Measurements from ENCODE around the gene GREB1L. TPM values are rescaled to one million over a fixed set of nuclear protein-coding genes. Genes with fewer than 3 reads are reported as not detected.

The GREB1L gene
- polyA plus RNA-seq, 10 donors, result 3.8 to 17.5 (median 7.2) TPM

DNA sequence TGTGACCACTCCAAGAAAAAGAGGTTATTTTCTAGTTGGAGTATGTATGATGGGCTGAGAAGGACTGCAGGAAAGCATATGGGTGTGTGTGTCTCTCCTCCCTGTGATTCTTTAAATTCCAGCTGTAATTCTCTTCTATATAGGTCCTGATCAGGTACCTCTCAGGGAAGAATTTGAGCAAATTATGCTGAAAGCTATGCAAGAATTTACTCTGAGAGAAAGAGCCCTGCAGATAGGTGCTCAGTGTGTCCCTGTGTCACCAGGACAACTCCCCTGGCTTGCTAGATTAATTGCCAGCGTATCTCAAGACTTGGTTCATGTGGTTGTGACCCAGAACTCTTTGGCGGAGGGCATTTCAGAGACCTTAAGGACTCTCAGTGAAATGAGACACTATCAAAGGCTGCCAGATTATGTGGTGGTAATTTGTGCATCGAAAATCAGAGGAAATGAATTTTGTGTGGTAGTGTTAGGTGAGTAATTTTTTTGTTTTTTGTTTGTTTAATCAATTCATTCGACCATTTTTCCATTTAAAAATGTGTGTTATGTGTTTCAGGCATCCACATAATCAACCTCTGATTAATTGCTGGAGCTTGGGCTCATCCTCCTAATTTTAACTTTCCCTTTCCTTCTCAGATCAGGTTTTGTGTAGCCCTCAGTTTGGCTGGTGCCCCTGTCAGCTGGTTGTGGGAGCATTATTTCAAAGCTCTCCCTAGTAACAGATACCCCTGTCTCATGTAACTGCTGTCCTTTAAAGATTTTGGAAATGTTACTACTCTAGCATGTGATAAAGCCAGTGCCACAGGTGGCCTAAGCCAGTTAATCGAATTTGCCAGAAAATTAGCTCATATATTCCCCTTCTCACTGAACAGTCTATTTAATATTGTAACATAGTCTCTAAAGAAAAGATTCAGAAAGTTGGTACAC is 207.6 kb downstream of the GREB1L start:
- peak in 1 of 3 donors; percentile 32 for DNase-seq

DNA sequence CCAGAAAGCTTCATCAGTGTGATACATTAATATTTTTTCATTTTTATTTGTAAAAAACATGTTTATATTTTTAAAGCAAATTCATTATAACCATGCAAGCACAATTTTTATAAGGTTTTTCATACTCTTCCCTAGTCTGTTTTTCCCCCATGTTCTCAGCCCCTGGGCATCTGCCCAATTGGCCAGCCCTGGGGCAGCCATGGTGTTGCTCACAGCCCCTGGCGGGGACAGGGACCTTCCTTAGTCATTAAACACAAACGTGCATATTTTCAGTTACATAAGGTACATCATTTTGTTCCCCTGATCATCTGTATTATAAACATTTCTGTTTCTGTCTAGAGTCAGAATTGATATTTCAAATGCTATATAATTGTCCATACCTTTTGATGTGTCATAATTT is 208.5 kb downstream of the GREB1L start:
- DNase-seq, result no peak

DNA sequence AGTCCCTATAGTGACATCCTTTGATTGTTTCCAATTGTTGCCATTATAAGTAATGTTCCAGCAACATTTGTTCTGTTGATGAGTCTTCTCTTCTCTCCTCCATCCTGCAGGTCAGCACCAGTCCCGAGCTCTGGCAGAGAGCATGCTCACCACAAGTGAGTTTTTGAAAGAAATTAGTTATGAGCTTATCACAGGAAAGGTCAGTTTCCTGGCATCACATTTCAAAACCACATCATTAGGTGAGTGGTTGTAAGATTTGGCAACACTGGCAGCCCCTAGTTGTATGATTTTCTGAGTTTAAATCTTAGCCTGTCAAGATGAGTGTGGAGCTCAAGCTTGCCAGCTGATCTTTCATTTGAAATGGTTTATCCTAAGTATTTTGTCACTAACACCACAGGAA is 208.9 kb downstream of the GREB1L start:
- no peak for DNase-seq

DNA sequence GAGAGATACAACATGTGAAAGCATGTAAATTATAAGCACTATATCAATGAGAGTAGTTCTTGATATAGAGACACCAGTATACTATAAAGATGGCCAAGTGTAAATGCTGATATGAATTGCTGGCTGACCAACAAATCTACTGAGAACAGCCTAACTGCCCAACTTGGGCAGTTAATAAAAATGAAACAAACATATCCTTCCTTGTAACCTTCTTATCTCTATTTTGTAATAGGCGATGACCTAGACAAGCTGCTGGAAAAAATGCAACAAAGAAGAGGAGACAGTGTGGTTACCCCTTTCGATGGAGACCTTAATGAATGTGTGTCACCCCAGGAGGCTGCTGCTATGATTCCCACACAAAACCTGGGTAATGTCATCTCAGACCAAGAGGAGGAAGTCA is 209.8 kb downstream of the GREB1L start:
- no peak for DNase-seq

DNA sequence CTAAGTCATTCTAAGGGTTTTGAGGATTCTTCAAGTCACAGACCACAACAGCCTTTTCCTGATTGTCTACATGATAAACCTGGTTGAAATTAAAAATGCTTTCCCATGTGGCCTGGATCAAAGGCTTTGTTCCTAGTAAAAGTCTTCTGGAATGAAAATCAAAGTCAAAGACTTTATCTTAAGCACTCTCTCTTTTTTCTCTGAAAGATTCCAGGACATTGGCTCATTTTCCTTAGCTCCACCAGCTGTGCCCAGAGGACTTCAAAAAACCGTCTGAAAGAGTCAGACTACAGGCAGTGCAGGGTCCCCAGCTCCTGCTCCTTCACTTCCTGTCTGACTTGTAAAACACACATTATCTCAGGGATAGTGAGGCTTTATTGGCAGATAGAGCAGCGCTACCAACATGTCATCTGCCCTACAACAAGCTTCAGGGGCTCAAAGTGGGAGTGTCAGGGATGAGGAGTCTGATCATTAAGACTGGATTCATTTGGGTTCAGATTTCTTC is 210.3 kb downstream of the GREB1L start:
- peak in 1 of 3 donors; percentile 23 for DNase-seq

DNA sequence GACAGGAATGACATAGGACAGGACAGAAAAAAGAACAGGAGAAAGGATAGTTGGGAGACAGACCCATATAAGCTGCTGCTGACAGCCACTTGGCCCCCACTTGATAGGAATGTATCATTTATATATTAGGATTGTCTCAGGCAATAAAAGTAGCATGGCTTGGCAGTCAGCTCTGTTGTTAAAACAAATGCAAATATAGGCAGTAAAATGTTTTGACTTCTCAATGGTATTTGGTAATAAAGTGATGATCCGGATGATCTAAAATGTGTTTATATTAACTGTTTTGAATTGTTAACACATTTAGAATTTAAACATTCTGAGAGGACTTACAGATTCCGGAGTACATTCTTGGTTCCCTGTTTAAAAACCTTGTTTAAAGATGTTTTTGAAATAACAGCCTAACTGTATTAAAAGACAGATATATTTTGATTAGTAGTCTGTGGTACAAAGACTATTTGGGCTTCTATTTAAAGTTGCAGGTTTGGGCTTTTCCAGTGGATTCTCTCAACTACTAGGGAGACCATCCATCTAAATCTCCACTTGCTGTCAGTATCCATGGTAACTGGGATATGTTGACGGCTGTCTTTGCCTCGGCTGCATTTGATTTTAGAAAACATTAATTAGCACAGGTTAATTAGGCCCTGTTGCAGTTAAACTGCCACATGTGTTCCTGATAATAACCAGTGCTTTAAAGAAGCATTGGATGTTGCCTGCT is 210.9 kb downstream of the GREB1L start:
- peak in 1 of 3 donors; percentile 63 for DNase-seq

DNA sequence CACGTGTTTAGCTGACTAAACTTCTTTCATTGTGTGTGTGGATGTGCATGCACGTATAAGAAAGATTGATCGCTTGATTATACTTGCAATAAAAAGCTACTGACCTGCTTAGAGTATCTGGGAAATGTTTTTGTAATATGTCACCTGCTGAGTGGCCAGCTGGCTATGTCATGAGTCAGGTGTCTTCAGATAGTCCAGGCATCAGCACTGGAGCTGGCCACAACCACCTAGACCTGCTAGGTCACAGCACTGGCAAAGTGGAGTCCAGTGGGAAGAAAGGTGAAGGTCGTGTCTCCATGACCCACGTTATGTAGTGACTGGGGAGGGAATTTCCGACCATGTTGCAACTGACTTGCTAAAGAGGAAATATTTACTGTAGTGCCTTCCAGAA is 211.5 kb downstream of the GREB1L start:
- no peak for DNase-seq

DNA sequence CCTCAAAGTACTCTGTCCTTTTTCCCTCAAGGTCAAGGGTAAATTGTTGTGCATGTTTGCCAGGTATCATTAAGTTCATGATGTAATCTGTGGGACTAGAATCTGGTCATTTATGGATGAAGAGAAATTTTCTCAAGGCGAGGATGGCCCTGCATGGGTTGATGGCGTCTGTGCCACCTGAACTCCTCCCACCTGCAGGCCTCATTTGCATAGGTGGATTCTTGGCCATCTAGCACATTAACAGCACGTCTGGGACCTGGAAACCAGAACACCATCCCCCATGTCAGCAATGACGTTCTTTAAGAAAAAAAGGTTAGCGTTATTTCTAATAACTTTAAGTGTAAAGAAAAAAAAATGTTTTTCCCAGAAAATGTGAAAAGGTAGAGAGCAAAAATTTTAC is 212.7 kb downstream of the GREB1L start:
- no peak for DNase-seq

DNA sequence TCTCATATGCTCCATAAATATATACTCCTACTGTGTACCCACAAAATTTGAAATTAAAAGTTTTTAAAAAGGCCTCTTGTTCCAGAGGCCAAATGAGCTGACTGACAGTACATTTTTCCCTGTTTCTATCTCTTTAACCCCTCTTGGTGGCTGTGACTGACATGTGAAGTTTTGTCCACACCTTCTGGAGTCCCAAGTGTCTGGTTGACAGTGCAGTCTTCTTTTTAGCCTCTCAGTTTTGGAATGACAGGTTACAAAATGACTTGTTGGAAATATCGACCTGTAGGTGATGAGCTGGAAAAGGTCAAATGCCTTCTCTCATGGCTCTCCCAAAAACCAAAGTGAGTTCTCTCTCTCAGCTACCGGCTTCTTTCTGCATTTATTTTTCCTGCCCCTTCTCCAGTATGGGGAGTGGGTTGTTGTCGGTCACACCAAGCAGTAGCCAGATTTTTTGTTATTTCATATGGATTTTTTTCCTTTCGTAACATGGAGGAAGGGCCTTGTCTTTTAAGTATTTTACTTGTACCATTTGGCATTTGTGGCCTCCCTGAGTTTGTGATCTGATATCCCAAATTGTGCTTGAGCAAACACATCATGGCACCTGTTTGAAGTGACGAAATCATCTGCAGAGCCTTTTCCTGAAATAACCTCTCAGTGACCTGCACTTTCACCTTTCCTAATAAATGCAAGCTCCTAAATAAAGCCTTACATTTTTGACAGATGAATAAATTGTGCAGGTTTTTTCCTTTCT is 214.6 kb downstream of the GREB1L start:
- no peak for DNase-seq

DNA sequence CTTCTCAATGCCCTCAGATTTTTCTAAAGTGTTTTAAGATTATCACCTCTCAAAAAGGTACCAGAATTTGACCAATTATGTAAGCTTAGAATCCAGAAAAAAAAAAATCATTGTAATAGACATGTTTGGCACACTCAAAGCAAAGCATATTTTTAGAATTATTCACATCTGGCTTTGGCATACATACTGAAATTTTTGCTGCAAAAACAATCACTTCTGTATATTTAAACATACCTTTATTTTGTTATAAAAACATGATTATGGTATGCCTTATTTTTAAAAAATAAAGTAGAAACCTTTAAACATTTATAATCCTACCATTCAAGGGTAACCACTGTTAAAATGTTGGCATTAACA is 215.1 kb downstream of the GREB1L start:
- no peak for DNase-seq

DNA sequence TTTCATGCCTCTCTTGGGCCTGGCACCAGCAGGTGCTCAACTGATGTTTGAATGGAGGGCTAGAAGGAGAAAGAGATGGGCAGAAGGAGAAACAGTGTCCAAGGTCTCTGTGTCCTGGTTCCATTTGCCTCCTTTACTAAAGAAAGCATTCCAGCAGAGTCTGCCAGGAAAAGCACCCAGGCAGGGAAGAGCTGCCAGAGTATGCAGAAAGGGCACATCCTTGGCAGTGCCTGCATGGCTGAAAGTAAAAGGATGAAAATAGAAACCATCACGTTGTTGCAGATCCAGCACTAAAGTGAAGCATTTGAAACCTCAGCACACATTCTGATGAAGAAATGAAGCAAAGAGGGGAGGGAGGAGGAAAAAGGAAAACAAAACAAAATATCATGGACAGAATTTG is 216.3 kb downstream of the GREB1L start:
- DNase-seq, result no peak

DNA sequence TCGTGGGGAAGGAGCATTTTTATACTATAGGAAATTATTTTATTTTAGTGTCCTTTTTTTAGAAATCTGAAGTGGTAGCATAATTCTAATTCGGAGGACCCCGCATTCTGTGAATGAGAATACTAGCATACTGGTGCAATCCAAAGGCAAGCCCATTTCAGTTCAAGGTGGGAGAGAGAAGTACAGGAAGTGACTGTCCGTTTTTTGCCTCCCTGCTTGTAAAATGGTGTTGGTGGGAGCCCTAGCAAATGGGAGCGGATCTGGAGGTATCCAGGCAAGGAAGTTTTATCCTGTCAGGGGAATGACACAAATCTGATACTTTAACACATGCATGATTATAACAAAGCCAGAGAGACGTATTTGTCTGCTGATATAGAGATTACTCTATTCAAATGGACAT is 216.8 kb downstream of the GREB1L start:
- DNase-seq, result no peak

DNA sequence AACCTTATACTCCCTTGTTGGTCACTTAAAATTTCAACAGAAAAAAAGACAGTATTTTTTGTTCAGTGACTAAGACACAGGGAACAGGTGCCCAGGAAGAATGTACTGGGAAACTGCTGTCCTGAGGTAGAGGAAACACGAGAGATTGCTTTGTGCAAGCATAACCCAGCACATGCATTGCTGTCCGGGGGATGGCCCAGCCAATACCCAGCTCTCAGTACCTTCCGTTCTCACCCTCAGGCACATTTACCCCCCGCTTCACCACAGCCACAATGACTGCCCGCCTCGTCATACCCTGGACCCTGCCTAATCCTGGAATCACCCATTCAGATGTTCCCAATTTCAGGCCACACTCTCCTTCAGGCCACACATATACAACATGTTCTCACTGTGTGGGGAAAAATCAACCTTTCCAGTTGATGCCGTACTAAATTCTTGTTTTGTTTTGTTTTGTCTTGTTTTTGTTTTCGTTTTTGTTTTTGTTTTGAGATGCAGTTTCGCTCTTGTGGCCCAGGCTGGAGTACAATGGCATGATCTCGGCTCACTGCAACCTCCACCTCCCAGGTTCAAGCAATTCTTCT is 217.8 kb downstream of the GREB1L start:
- DNase-seq, result no peak

DNA sequence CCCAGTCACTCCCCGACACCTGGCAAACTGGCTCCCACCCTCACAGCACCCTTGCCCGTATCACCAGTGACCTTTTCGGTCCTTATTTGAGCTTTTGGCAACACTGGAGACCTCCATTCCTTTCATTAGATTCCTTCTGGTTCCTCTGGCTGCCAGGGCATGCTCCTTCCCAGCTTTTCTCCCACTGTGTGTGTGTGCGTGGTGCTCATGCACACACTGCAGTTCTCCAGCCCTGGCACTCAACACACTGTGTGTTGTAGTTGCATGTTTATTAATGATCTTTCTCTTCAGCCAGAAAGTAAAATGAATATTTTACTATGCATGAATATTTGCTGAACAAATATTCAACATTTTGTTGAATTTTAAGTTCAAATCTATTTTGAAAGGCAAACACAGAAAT is 219.4 kb downstream of the GREB1L start:
- DNase-seq, result no peak

DNA sequence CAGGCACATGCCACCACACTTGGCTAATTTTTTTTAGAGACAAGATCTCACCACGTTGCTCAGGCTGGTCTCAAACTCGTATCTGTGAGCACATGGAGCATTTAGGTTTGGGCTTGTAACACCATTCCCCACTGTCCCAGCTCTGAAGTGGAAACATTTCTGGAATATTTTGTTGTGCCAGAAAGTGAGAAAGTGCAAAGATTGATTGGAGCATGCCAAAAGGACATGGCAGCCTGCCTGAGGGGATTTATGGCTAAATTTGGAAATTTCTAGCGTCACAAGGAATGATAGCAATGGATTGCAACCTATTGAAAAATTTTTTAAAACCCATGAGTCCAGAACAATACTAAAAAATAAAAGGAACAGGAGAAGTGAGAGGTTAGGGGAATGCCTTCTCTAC is 221.7 kb downstream of the GREB1L start:
- no peak for DNase-seq

DNA sequence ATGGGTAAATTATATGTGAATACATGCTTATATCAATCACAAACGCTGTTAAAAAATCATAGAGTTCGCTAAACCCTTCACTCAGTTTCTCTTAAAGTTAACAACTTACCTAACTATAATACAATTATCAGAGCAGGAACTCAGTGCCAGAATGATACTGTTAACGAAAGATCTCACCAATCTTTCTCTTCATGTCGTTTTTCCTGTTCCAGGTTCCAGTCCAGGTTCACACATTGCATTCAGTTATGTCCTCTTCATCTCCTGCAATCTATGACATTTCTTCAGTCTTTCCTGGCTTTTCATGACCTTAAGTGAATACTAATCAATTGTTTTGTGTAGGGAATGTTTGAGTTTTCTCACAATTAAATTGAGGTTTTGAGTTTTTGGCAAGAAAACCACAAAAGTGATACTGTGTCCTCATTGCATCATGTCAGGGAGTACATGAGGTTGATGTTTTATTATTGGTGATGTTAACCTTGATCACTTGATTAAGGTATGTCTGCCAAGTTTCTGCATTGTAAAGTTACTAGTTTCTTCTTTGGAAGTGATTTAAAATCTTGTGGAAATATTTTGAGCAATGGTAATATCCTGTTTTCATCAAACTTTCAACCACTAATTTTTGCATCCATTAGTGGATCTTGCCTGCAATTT is 226.6 kb downstream of the GREB1L start:
- DNase-seq, result no peak

DNA sequence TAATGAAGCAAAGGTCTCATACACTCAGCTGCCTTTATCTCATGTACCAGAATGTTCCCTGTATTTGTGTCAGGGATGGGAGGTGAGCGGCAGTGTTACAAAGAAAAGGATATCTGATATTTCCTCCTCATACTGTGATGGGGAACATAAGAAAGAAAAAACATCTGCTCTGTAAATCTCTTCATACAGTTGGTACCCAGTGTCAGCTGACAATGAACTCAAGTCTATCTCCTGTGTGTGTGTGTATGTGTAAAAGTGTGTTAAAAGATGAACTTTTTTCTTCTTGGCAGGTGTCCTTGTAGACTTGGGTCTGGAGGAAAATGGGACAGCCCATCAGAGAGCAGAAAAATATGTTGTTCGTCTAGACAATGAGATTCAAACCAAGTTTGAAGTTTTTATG is 230.7 kb downstream of the GREB1L start:
- DNase-seq, result no peak

DNA sequence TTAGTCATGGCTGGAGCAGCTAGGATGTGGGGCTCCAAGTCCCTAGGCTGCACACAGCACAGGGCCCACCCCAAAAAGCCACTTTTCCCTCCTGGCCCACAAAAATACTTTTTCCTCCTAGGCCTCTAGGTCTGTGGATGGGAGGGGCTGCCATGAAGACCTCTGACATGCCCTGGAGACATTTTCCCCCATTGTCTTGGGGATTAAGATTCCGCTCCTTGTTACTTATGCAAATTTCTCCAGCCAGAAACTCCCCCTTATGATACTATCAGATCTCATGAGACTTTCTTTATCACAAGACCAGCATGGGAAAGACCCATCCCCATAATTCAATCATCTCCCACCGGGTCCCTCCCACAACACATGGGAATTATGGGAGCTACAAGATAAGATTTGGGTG is 232.6 kb downstream of the GREB1L start:
- DNase-seq, result no peak

DNA sequence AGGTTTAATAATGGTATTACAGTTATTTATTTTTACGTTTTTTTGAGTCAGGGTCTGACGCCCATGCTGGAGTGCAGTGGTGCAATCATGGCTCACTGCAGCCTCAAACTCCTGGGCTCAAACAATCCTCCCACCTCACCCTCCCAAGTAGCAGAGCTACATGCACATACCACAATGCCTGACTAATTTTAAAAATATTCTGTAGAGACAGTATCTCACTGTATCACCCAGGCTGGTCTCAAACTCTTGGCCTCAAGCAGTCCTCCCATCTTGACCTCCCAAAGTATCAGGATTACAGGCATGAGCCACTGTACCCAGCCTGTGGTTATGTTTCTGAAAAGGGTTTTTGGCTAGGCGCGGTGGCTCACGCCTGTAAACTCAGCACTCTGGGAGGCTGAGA is 237.7 kb downstream of the GREB1L start:
- no peak for DNase-seq

DNA sequence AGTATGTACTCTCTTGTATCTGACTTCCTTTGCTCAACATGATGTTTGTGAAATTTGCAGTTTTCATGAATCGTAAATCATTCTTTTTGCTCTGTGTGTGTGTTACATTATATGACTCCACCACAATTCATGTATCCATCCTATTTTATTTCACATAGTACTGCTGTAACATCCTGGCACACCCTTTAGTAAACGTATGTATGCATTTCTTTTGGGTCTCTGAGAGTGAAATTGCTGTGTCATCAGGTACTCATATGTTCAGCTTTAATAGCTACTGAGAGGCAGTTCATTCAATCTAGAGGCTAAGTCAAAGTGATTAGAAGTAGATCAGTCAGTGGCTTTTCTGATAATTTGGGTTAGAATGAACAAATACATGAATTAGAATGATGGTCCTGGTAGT is 239.7 kb downstream of the GREB1L start:
- DNase-seq, result no peak

DNA sequence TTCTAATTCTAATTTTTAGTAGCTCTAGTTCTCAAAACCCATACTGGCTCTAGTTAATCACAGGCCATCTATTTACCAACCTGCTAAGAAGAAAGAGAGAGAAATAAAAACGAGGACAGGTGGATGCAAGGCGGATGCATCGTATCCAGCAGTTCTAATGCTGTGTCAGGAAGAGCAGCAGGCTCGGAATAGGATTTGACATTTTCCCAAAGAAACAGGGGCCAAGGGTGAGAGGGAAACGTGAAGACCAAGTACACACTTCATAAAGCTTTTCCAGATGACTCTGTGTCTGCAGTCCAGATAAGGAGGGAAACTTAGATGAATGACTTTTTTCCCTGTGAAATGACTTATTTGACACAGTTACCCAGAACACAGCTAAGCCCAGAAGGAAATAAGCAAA is 241.0 kb downstream of the GREB1L start:
- peak in 1 of 3 donors; percentile 53 for DNase-seq
